Natural killer cell (primary cell): ENCODE results near the gene MCTP1. TPM values are rescaled to one million over a fixed set of nuclear protein-coding genes. Genes with fewer than 3 reads are reported as not detected.

Source experiments
- ATAC-seq, 3 donors: fragments of 150-1000 bp in 2 of 3; fragments of 200-7000 bp in 1 of 3; cut with Tn5 transposase; 1 replicate in 1 of 3; 2 replicates in 2 of 3; pipeline ENCODE4 v1.10.0; 2021; ENCODE audit warnings: mild to moderate bottlenecking in 2 of 3, moderate library complexity in 2 of 3
- DNase-seq, 2 donors: peaks; one replicate each; pipeline versions ENCODE4 v3.0.0 to v3.0.0-alpha.2; 2013 to 2021; ENCODE audit warnings: mixed read lengths in 1 of 2
- H3K27ac ChIP-seq: one replicate; pipeline ENCODE4 v1.5.1; 2013; ENCODE audit warnings: mild to moderate bottlenecking, low read length
- H3K27me3 ChIP-seq: one replicate; pipeline ENCODE4 v1.6.1; 2013; ENCODE audit warnings: low read length; ENCODE audit not compliant: control insufficient read depth, insufficient read depth
- H3K36me3 ChIP-seq: one replicate; pipeline ENCODE4 v1.6.1; 2013; ENCODE audit warnings: low read length; ENCODE audit not compliant: control insufficient read depth, insufficient read depth
- H3K4me1 ChIP-seq: one replicate; pipeline ENCODE4 v1.6.1; 2013; ENCODE audit warnings: low read length; ENCODE audit not compliant: control insufficient read depth, insufficient read depth
- H3K4me3 ChIP-seq: one replicate; pipeline ENCODE4 v1.5.1; 2013; ENCODE audit warnings: low read length
- H3K9me3 ChIP-seq: one replicate; pipeline ENCODE4 v1.6.1; 2013; ENCODE audit warnings: low read length; ENCODE audit not compliant: control insufficient read depth, insufficient read depth
- H3K27ac Mint-ChIP-seq, 2 donors: one replicate each; pipeline ENCODE4 v1.8.0; 2022; ENCODE audit warnings: mild to moderate bottlenecking in 2 of 2, mixed read lengths in 2 of 2, moderate library complexity in 1 of 2
- H3K27me3 Mint-ChIP-seq, 2 donors: one replicate each; pipeline ENCODE4 v1.8.0; 2022; ENCODE audit warnings: low read depth in 2 of 2, mixed read lengths in 2 of 2
- H3K36me3 Mint-ChIP-seq: one replicate; pipeline ENCODE4 v1.8.0; 2022; ENCODE audit warnings: mixed read lengths
- H3K4me1 Mint-ChIP-seq, 2 donors: one replicate each; pipeline ENCODE4 v1.8.0; 2022; ENCODE audit warnings: mixed read lengths in 2 of 2
- H3K4me3 Mint-ChIP-seq: one replicate; pipeline ENCODE4 v1.8.0; 2022; ENCODE audit warnings: mild to moderate bottlenecking, moderate library complexity, mixed read lengths
- H3K9me3 Mint-ChIP-seq, 2 donors: one replicate each; pipeline ENCODE4 v1.8.0; 2022; ENCODE audit warnings: mixed read lengths in 2 of 2
- CTCF ChIP-seq: fragments of 200-600 bp; IDR thresholded peaks from one replicate; pipeline ENCODE4 v1.8.0; 2022; ENCODE audit warnings: antibody characterized with exemption
- WGBS: methylation state at CpG from one replicate; pipeline ENCODE4 v1.1.7; 2013; ENCODE audit warnings: missing lambda C conversion rate; ENCODE audit not compliant: insufficient coverage; 5-methylcytosine and 5-hydroxymethylcytosine counted together
- intact Hi-C: fragments of 100-400 bp; cut with micrococcal nuclease; formaldehyde crosslinking; loops from one replicate; pipeline ENCODE4 v1.14.2; 2022
- total RNA-seq, 4 donors: library from RNA; stranded (reverse); fragments of 120-200 nt in 1 of 4; gene quantifications; one replicate each; pipeline versions ENCODE4 v1.2.3 to v1.2.4, GENCODE V29; 2013 to 2022

The MCTP1 gene
- total RNA-seq, 3 donors from 2014 or later (not counting 1 experiment from before 2014, with no cell fraction given): 4.7 to 15.1 (median 9.8) TPM

GRCh38 chr5:94691291-94691690, 593.6 kb downstream of the MCTP1 start:
- H3K27me3 Mint-ChIP-seq: no peaks in the 10 kb centered on the region
- no peak overlapping the region for H3K4me3 Mint-ChIP-seq
- peaks cover 35% of the 10 kb centered on the region for H3K36me3 ChIP-seq
- no peaks in the 10 kb centered on the region for H3K9me3 Mint-ChIP-seq
- WGBS: no CpG with 5 or more reads among the region's 1 CpG
- no peak overlapping the region for H3K27ac ChIP-seq
- peaks cover 6% of the 10 kb centered on the region in 2 donors for H3K4me1 Mint-ChIP-seq
- no peaks in the 10 kb centered on the region for H3K27me3 ChIP-seq
- no peak overlapping the region for H3K4me3 ChIP-seq
- no peaks in the 10 kb centered on the region for H3K4me1 ChIP-seq
- no peaks in the 10 kb centered on the region for H3K9me3 ChIP-seq
- DNase-seq (no peak), ATAC-seq (no peak)
- TF ChIP-seq CTCF: no peak
- no peak overlapping the region for H3K27ac Mint-ChIP-seq
- intact Hi-C loops: no loop called here
- H3K36me3 Mint-ChIP-seq: no peaks in the 10 kb centered on the region

GRCh38 chr5:94690778-94691177, 594.1 kb downstream of the MCTP1 start:
- Mint-ChIP-seq H3K4me3 (no peak overlapping the region), H3K4me1 (peaks cover 6% of the 10 kb centered on the region in 2 donors), H3K27me3 (no peaks in the 10 kb centered on the region), H3K36me3 (no peaks in the 10 kb centered on the region), H3K9me3 (no peaks in the 10 kb centered on the region), H3K27ac (no peak overlapping the region)
- H3K27me3 ChIP-seq: no peaks in the 10 kb centered on the region
- H3K36me3 ChIP-seq: peaks cover 33% of the 10 kb centered on the region
- no peak for ATAC-seq
- no CpG with 5 or more reads among the region's 2 CpGs for WGBS
- no peak for TF ChIP-seq CTCF
- H3K9me3 ChIP-seq: no peaks in the 10 kb centered on the region
- intact Hi-C loops: no loop called here
- H3K4me1 ChIP-seq: no peaks in the 10 kb centered on the region
- H3K4me3 ChIP-seq: no peak overlapping the region
- no peak for DNase-seq
- H3K27ac ChIP-seq: no peak overlapping the region

GRCh38 chr5:94689908-94690307, 595.0 kb downstream of the MCTP1 start:
- no peak overlapping the region for H3K4me3 Mint-ChIP-seq
- no peak overlapping the region for H3K27ac ChIP-seq
- H3K4me1 ChIP-seq: no peaks in the 10 kb centered on the region
- no peaks in the 10 kb centered on the region for H3K36me3 Mint-ChIP-seq
- TF ChIP-seq CTCF: no peak
- no peak overlapping the region for H3K27ac Mint-ChIP-seq
- no peaks in the 10 kb centered on the region for H3K27me3 Mint-ChIP-seq
- intact Hi-C loops: no loop called here
- ATAC-seq: no peak
- no peaks in the 10 kb centered on the region for H3K9me3 ChIP-seq
- H3K4me1 Mint-ChIP-seq: peaks cover 6% of the 10 kb centered on the region in 2 donors
- H3K9me3 Mint-ChIP-seq: no peaks in the 10 kb centered on the region
- DNase-seq: no peak
- H3K36me3 ChIP-seq: peaks cover 29% of the 10 kb centered on the region
- no peaks in the 10 kb centered on the region for H3K27me3 ChIP-seq
- no peak overlapping the region for H3K4me3 ChIP-seq

- no peaks in the 10 kb centered on the region for H3K9me3 Mint-ChIP-seq
- intact Hi-C loops: no loop called here
Observed at GRCh38 chr5:94682814-94683520, 601.9 kb downstream of the MCTP1 start.

More at GRCh38 chr5:94682814-94683520, 601.9 kb downstream of the MCTP1 start:
- no peak overlapping the region for H3K4me3 ChIP-seq
- TF ChIP-seq CTCF: no peak
- no peaks in the 10 kb centered on the region for H3K4me1 ChIP-seq
- WGBS: 95% methylated on average over 2 of the region's 5 CpGs
- Mint-ChIP-seq H3K4me1 (no peaks in the 10 kb centered on the region), H3K4me3 (no peak overlapping the region), H3K27me3 (no peaks in the 10 kb centered on the region), H3K27ac (no peak overlapping the region), H3K36me3 (no peaks in the 10 kb centered on the region)
- H3K27me3 ChIP-seq: no peaks in the 10 kb centered on the region
- no peak overlapping the region for H3K27ac ChIP-seq
- H3K9me3 ChIP-seq: no peaks in the 10 kb centered on the region
- peaks cover 9% of the 10 kb centered on the region for H3K36me3 ChIP-seq
- ATAC-seq (no peak), DNase-seq (no peak)
